HCT116 (cell line): ENCODE measurements around the gene FASLG. TPM values are rescaled to one million over a fixed set of nuclear protein-coding genes. Genes with fewer than 3 reads are reported as not detected.

Experiments
- ATAC-seq: fragments of 200-7000 bp; cut with Tn5 transposase; 2 replicates; pipeline ENCODE4 v1.9.1; 2020; ENCODE audit warnings: mild to moderate bottlenecking, moderate library complexity
- BruUV-seq: library from RNA; stranded (reverse); fragments of 400-500 nt; replicated peaks from 2 replicates; lab custom pipeline; 2021; lab: Mats Ljungman, UMichigan
- CTCF ChIA-PET: fragments of 300-600 bp; sonication (Branson Sonifier 250); formaldehyde crosslinking; loops from one replicate; lab custom pipeline; 2021; ENCODE audit warnings: antibody characterized with exemption; lab: Charles Lee
- POLR2A ChIA-PET: fragments of 300-600, 350-600 bp; sonication (Branson Sonifier 250); formaldehyde crosslinking; loops from one replicate; lab custom pipeline; 2021; ENCODE audit warnings: antibody characterized with exemption; lab: Charles Lee
- RAD21 ChIA-PET, 2 experiments: fragments of 300-600 bp; sonication (Branson Sonifier 250); formaldehyde crosslinking; loops; one replicate each; lab custom pipeline; 2023; ENCODE audit warnings: low total read pairs in 2 of 2; ENCODE audit not compliant: uncharacterized antibody in 2 of 2, unreplicated experiment in 2 of 2, low non-redundant PET in 1 of 2; lab: Charles Lee
- DNase-seq: peaks from one replicate; pipeline ENCODE4 v3.0.0-alpha.2; 2010; ENCODE audit warnings: low read depth, low spot score
- H2AFZ ChIP-seq: fragments of 200-600 bp; shearing (Covaris generic), sonication (generic); 2 replicates; pipeline ENCODE4 v1.6.1; 2017; ENCODE audit warnings: low read depth, mixed run types, mixed read lengths, antibody characterized with exemption, low read length; ENCODE audit not compliant: poor library complexity, severe bottlenecking
- H3K27ac ChIP-seq: 2 replicates; pipeline ENCODE4 v1.5.1; 2012; ENCODE audit warnings: low read depth, low read length
- H3K27me3 ChIP-seq: fragments of 200-600 bp; sonication (generic); 2 replicates; pipeline ENCODE4 v1.6.1; 2016; ENCODE audit warnings: mixed run types, low read length, mixed read lengths; ENCODE audit not compliant: insufficient read depth
- H3K36me3 ChIP-seq, 2 experiments: fragments of 200-500 bp in 1 of 2; fragments of 200-600 bp in 1 of 2; sonication (Bioruptor generic) in 1 of 2; sonication (generic) in 1 of 2; 2 replicates each; pipeline versions ENCODE4 v1.5.1 to v1.6.1; 2014 to 2016; ENCODE audit warnings: low read length in 2 of 2, inconsistent platforms in 1 of 2, mixed read lengths in 1 of 2, mixed run types in 1 of 2; ENCODE audit not compliant: insufficient read depth in 2 of 2, control insufficient read depth in 1 of 2
- H3K4me1 ChIP-seq, 2 experiments: fragments of 200-600 bp in 1 of 2; sonication (generic) in 1 of 2; 2 replicates each; pipeline versions ENCODE4 v1.5.1 to v1.6.1; 2012 to 2017; ENCODE audit warnings: low read length in 2 of 2, inconsistent platforms in 1 of 2, mild to moderate bottlenecking in 1 of 2, mixed read lengths in 1 of 2, mixed run types in 1 of 2, moderate library complexity in 1 of 2; ENCODE audit not compliant: insufficient read depth in 2 of 2, control insufficient read depth in 1 of 2
- H3K4me2 ChIP-seq: fragments of 200-600 bp; sonication (generic); 2 replicates; pipeline ENCODE4 v1.6.1; 2017; ENCODE audit warnings: mixed run types, low read length, mixed read lengths
- H3K4me3 ChIP-seq, 2 experiments: fragments of 200-600 bp in 1 of 2; sonication (generic) in 1 of 2; replicated peaks in 1 of 2; 2 replicates each; pipeline ENCODE4 v1.5.1; 2011 to 2016; ENCODE audit warnings: low read length in 2 of 2, control low read depth in 1 of 2, low read depth in 1 of 2, mild to moderate bottlenecking in 1 of 2, mixed read lengths in 1 of 2, mixed run types in 1 of 2
- H3K79me2 ChIP-seq: fragments of 200-600 bp; sonication (generic); 2 replicates; pipeline ENCODE4 v1.6.1; 2017; ENCODE audit warnings: mild to moderate bottlenecking, mixed run types, low read length, moderate library complexity, mixed read lengths; ENCODE audit not compliant: insufficient read depth
- H3K9ac ChIP-seq: fragments of 200-600 bp; sonication (generic); 2 replicates; pipeline ENCODE4 v1.6.1; 2016; ENCODE audit warnings: low read length, mixed read lengths
- H3K9me2 ChIP-seq: fragments of 200-600 bp; sonication (generic), shearing (Covaris generic); 2 replicates; pipeline ENCODE4 v1.6.1; 2017; ENCODE audit warnings: mixed run types, mild to moderate bottlenecking, moderate library complexity; ENCODE audit not compliant: insufficient read depth
- H3K9me3 ChIP-seq, 2 experiments: fragments of 200-500 bp in 1 of 2; fragments of 200-600 bp in 1 of 2; sonication (Bioruptor generic) in 1 of 2; sonication (generic) in 1 of 2; 2 replicates each; pipeline ENCODE4 v1.6.1; 2014 to 2017; ENCODE audit warnings: low read length in 2 of 2, mixed read lengths in 2 of 2, inconsistent platforms in 1 of 2, low read depth in 1 of 2, mild to moderate bottlenecking in 1 of 2, mixed run types in 1 of 2, moderate library complexity in 1 of 2; ENCODE audit not compliant: control insufficient read depth in 1 of 2, insufficient read depth in 1 of 2
- H4K20me1 ChIP-seq: fragments of 200-600 bp; sonication (generic), shearing (Covaris generic); 2 replicates; pipeline ENCODE4 v1.6.1; 2017; ENCODE audit warnings: mixed run types, mild to moderate bottlenecking, moderate library complexity; ENCODE audit not compliant: insufficient read depth
- CEBPB ChIP-seq: IDR thresholded peaks from 2 replicates; pipeline ENCODE4 v1.6.1; 2012; ENCODE audit warnings: low read depth
- EZH2phosphoT487 ChIP-seq: fragments of 200-600 bp; IDR thresholded peaks from 2 replicates; pipeline ENCODE4 v1.6.1; 2018; ENCODE audit warnings: antibody characterized with exemption, borderline replicate concordance
- FOSL1 ChIP-seq: IDR thresholded peaks from 2 replicates; pipeline ENCODE4 v1.6.1; 2012; ENCODE audit warnings: low read depth
- RAD21 ChIP-seq: IDR thresholded peaks from 2 replicates; pipeline ENCODE4 v1.6.1; 2012; ENCODE audit warnings: low read depth, mild to moderate bottlenecking
- SRF ChIP-seq: IDR thresholded peaks from 2 replicates; pipeline ENCODE4 v1.6.1; 2012; ENCODE audit warnings: low read depth
- intact Hi-C: fragments of 100-400 bp; cut with micrococcal nuclease; formaldehyde crosslinking; loops from 2 replicates; pipeline ENCODE4 v1.10.0; 2022
- total RNA-seq: library from RNA; stranded (reverse); gene quantifications from one replicate; pipeline ENCODE4 v1.2.1, GENCODE V29; 2021; ENCODE audit not compliant: unreplicated experiment
- TF ChIP-seq, protein P1 (sequence below): IDR thresholded peaks from 2 replicates; pipeline ENCODE4 v1.6.1; 2012
- TF ChIP-seq, protein P2 (sequence below): IDR thresholded peaks from 2 replicates; pipeline ENCODE4 v1.6.1; 2012
- TF ChIP-seq, protein P3 (sequence below): IDR thresholded peaks from 2 replicates; pipeline ENCODE4 v1.6.1; 2011; ENCODE audit warnings: mild to moderate bottlenecking, low read length, moderate library complexity; ENCODE audit not compliant: insufficient replicate concordance; ENCODE audit errors: extremely low read depth

The FASLG gene
- total RNA-seq, 1 experiment from 2014 or later = not detected

DNA sequence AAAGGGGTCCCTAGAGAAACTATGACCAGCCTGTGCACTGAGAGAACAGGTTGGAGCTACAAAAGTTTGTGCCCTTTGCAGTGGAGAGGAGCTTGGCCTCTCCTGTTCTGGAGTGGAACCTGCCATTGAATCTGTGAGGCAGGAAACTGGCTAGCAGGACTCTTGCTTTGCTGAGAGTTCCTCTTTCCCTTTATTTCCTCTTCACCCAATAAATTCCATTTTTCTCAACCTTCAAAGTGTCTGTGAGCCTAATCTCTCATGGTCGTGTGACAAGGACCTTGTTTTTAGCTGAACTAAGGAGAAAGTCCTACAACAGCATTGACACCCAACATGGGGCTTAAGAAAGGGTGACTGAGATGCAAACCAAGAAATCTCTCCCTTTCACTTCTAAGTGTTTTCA, 42.7 kb upstream of the FASLG start:
- ATAC-seq = no peak
- Histone ChIP-seq H3K4me1 (no peaks in the 10 kb centered on the region), H4K20me1 (no peaks in the 10 kb centered on the region), H2AFZ (no peak overlapping the region), H3K9me3 (no peaks in the 10 kb centered on the region; a peak in 1 of 4 replicates), H3K4me2 (no peak overlapping the region), H3K4me3 (no peak overlapping the region), H3K9me2 (no peaks in the 10 kb centered on the region), H3K79me2 (no peaks in the 10 kb centered on the region), H3K27me3 (no peaks in the 10 kb centered on the region), H3K27ac (no peak overlapping the region), H3K36me3 (no peaks in the 10 kb centered on the region), H3K9ac (no peak overlapping the region)
- POLR2A ChIA-PET = no interaction called here
- intact Hi-C loops = no loop called here
- CTCF ChIA-PET = no interaction called here
- BruUV-seq = no TSS peak
- RAD21 ChIA-PET = no interaction called here
- DNase-seq = no peak
- TF ChIP-seq, protein P1, sequence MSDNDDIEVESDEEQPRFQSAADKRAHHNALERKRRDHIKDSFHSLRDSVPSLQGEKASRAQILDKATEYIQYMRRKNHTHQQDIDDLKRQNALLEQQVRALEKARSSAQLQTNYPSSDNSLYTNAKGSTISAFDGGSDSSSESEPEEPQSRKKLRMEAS = no peak
- TF ChIP-seq SRF = no peak
- TF ChIP-seq, protein P2, sequence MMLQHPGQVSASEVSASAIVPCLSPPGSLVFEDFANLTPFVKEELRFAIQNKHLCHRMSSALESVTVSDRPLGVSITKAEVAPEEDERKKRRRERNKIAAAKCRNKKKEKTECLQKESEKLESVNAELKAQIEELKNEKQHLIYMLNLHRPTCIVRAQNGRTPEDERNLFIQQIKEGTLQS = no peak
- TF ChIP-seq, protein P3, sequence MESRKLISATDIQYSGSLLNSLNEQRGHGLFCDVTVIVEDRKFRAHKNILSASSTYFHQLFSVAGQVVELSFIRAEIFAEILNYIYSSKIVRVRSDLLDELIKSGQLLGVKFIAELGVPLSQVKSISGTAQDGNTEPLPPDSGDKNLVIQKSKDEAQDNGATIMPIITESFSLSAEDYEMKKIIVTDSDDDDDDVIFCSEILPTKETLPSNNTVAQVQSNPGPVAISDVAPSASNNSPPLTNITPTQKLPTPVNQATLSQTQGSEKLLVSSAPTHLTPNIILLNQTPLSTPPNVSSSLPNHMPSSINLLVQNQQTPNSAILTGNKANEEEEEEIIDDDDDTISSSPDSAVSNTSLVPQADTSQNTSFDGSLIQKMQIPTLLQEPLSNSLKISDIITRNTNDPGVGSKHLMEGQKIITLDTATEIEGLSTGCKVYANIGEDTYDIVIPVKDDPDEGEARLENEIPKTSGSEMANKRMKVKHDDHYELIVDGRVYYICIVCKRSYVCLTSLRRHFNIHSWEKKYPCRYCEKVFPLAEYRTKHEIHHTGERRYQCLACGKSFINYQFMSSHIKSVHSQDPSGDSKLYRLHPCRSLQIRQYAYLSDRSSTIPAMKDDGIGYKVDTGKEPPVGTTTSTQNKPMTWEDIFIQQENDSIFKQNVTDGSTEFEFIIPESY = no peak
- no peak for TF ChIP-seq CEBPB
- TF ChIP-seq FOSL1 = no peak
- no peak for TF ChIP-seq EZH2phosphoT487

DNA sequence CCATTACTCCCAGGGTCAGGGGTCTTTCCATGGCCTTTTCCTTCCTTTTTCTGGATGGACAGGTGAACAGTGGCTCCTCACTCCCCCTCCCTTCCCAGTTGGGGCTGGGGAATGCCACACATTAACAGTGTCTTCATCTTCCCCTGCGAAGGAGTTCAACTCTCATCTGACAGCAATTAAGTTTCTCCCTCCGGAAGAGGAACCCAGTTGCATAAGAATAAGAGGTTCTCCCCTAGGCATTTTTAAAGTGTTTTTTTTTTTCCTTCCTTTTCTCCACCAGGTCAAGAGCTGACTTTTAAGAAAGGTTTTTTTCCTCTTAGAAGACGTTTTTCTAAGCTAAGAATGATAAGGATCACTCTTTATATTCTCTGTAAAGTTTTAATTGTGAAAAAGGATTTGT, 42.3 kb upstream of the FASLG start:
- H3K4me2 ChIP-seq = no peak overlapping the region
- H3K9me2 ChIP-seq = no peaks in the 10 kb centered on the region
- no TSS peak for BruUV-seq
- H4K20me1 ChIP-seq = no peaks in the 10 kb centered on the region
- intact Hi-C loops = no loop called here
- no peaks in the 10 kb centered on the region; a peak in 1 of 4 replicates for H3K9me3 ChIP-seq
- H3K4me3 ChIP-seq = no peak overlapping the region
- H3K36me3 ChIP-seq = no peaks in the 10 kb centered on the region
- RAD21 ChIA-PET = no interaction called here
- H3K27me3 ChIP-seq = no peaks in the 10 kb centered on the region
- POLR2A ChIA-PET = no interaction called here
- H3K4me1 ChIP-seq = no peaks in the 10 kb centered on the region
- H3K9ac ChIP-seq = no peak overlapping the region
- CTCF ChIA-PET = no interaction called here
- no peak overlapping the region for H3K27ac ChIP-seq
- H2AFZ ChIP-seq = no peak overlapping the region
- H3K79me2 ChIP-seq = no peaks in the 10 kb centered on the region
- DNase-seq (no peak), ATAC-seq (no peak)
- TF ChIP-seq CEBPB (no peak), RAD21 (no peak), EZH2phosphoT487 (no peak)
